H4 (cell line): ENCODE results near the gene SNHG17. TPM values are rescaled to one million over a fixed set of nuclear protein-coding genes. Genes with fewer than 3 reads are reported as not detected.
A peak's percentile ranks its signal among the peaks of the same experiment; 100 is the strongest.
"Not testable (repeated sequence)": the region's sequence is repeated elsewhere in the genome, so short reads cannot be mapped to it uniquely, and the experiment has no call there.

Source experiments
- DNase-seq: peaks from one replicate; pipeline ENCODE4 v3.0.0-alpha.2; 2015; ENCODE audit warnings: low spot score
- total RNA-seq: library from RNA; depleted of rRNA; stranded (reverse); fragments of >200 nt; shearing (Covaris generic); gene quantifications from 2 replicates; pipeline ENCODE4 v1.2.3, GENCODE V29; 2014; rRNA removed

SNHG17 gene
- 6.1 and 6.7 TPM in 2 replicates for total RNA-seq

- peak; percentile 94 for DNase-seq
These were observed at the start of gene SNHG17 for GRCh38 chr20:38434770-38435554. Gene SNHG17 (minus strand): TSS chr20:38435328.

GRCh38 chr20:38479596-38479995 is 44.5 kb upstream of the SNHG17 start:
- DNase-seq = no peak

GRCh38 chr20:38477747-38478146 is 42.6 kb upstream of the SNHG17 start:
- no peak for DNase-seq

GRCh38 chr20:38473367-38473795 is 38.3 kb upstream of the SNHG17 start:
- DNase-seq = no peak

- peak; percentile 97 for DNase-seq
These were observed 37.6 kb upstream of the SNHG17 start, which contains the start of gene RALGAPB for GRCh38 chr20:38472513-38473366. Gene RALGAPB (plus strand): TSS chr20:38472843. CDS start chr20:38488433, 15,590 bp downstream.

GRCh38 chr20:38471987-38472512 is 36.9 kb upstream of the SNHG17 start:
- no peak for DNase-seq

GRCh38 chr20:38471245-38471644 is 36.1 kb upstream of the SNHG17 start:
- no peak for DNase-seq

GRCh38 chr20:38466983-38467382 is 31.9 kb upstream of the SNHG17 start:
- no peak for DNase-seq

- DNase-seq = no peak
These were observed 31.0 kb upstream of the SNHG17 start for GRCh38 chr20:38466171-38466570.

GRCh38 chr20:38461569-38461968 is 26.4 kb upstream of the SNHG17 start:
- DNase-seq = not testable (repeated sequence)

- DNase-seq = not testable (repeated sequence)
These were observed 26.0 kb upstream of the SNHG17 start for GRCh38 chr20:38461167-38461566.

- DNase-seq = not testable (repeated sequence)
These were observed 25.5 kb upstream of the SNHG17 start for GRCh38 chr20:38460631-38461030.

GRCh38 chr20:38460040-38460623 is 25.0 kb upstream of the SNHG17 start:
- peak; percentile 88 for DNase-seq

GRCh38 chr20:38458314-38458713 is 23.2 kb upstream of the SNHG17 start:
- no peak for DNase-seq

GRCh38 chr20:38454556-38455473 is 19.7 kb upstream of the SNHG17 start:
- no peak for DNase-seq

- DNase-seq = no peak
These were observed 18.8 kb upstream of the SNHG17 start for GRCh38 chr20:38453941-38454340.

GRCh38 chr20:38452880-38453624 is 17.9 kb upstream of the SNHG17 start:
- DNase-seq = no peak

- no peak for DNase-seq
These were observed 15.4 kb upstream of the SNHG17 start for GRCh38 chr20:38450412-38450975.

GRCh38 chr20:38449046-38449445 is 13.9 kb upstream of the SNHG17 start:
- no peak for DNase-seq
